HG03558 (cell line): ENCODE data around the gene PLCG1.

ENCODE experiments used
- ATAC-seq: cut with Tn5 transposase; IDR thresholded peaks from one replicate; pipeline ENCODE4 v1.9.1; 2021; ENCODE audit warnings: moderate number of reproducible peaks; ENCODE audit not compliant: unreplicated experiment; ENCODE audit errors: extremely low read depth

Gene PLCG1

DNA sequence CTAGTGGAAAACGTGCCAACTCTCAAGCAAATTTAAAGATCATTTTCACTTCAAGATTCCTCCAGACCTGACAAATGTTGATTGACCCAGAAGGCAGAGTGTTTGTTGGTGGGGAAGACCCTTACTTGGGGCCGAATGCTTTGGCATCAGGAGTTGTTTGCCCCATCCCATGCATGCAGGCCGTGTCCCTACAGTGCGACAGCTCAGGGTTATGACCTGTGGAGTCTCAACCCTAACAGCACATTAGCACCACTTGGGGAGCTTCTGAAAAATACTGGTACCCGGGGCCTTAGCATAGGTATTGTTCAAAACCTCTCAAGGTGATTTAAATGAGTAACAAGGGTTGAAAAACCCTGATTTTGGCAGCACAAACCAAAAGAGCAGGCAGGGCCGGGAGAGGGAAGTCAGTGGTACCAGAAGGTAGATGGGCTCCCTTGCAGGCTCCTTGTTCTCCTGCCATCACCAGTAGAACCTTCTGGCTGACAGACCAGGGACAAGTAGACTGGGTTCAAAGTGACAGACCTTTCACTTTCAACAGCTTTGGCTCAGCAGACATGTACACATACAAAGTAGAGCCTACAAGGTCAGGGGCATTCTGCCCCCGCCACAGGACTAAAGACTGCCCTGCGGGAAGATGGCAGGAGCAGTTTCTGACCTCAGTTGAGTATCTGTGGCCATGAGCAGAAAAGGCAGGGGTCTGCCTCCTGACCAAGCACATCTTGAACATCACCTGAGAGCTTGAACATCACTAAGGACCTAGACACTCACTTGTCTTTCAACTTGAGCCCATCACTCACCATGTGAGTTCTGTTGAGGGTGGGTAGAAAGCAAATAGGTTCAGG, 39.6 kb downstream of the PLCG1 start:
- no peak for ATAC-seq

DNA sequence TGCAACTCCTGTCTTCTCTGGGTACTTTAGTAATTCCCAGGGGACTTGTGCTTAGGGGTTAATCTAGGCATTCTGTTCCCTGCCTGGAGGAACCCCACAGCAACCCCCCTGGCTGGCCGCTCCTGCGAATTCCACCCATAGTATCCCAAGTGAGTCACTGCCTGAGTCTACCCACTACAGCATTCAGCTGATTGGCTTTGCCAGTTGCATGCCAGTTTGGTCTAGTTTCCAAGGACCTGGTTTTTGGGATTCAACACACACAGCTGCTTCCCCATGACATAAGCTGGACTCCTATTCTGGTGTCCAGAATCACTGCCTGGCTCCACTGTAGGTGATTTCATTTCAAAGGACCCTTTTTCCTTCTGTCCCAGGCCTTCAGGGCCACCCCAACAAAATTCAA, 40.3 kb downstream of the PLCG1 start:
- no peak for ATAC-seq

DNA sequence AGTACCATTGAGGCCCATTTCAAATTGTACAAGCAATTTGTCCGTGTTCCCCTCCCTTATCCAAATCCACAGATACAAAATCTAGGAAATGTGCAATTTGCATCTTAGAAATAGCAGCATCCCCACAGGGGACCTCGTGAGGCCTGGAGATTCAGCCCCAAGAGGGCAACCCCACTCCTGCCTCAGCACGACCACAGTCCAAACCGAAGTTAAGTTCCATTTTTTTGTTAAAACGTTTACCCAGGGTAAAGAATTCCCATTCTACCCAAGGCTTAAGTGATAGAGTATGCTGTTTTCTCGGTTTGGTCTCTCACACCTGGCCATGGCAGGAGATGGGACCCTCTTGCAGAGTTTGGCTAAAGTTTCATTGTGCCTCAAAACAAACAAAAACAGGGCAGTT, 41.2 kb downstream of the PLCG1 start:
- ATAC-seq: no peak

DNA sequence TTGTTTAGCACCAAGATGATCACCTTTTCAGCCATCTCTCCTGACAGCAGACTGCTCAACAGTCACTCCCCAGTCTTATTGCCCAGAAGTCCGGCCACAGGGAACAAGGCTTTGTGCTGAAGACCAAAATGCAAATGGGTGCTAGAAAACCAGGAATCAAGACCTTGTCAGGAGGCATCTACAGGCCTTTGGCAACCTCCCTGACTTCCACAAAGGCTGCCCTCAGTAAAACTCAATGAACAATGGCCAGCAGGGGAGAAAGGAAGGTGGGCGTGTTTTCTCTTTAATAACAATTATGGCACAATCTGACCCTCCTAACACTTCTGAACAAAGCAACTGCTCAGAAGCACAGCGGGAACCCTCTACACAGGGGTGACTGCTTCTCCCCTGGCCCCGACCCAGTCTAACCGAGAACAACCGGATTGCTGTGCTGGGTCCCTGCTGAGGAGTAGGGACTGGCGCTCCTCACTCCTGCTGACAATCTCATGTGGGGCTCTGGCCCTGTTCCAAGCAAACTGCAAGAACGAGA, 41.6 kb downstream of the PLCG1 start:
- no peak for ATAC-seq

DNA sequence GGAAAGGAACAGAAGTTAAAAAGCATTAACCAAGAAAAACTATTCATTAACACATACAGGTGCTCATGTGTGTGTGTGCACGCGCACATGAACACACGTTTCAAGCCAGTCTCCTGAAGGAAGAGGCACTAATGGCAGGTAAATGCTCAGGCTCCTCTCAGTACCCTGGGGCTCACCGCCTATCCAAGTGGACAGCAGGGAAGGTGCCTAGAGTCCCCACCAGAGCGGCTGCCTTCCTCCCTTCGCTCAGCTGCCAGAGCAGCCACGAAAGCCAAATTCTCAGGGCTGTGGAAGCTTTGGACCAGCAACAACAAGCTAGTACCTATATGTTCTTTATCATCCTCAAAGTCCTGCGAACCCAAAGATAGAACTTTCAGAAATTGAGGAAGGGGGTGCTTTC, 42.6 kb downstream of the PLCG1 start:
- ATAC-seq: no peak

DNA sequence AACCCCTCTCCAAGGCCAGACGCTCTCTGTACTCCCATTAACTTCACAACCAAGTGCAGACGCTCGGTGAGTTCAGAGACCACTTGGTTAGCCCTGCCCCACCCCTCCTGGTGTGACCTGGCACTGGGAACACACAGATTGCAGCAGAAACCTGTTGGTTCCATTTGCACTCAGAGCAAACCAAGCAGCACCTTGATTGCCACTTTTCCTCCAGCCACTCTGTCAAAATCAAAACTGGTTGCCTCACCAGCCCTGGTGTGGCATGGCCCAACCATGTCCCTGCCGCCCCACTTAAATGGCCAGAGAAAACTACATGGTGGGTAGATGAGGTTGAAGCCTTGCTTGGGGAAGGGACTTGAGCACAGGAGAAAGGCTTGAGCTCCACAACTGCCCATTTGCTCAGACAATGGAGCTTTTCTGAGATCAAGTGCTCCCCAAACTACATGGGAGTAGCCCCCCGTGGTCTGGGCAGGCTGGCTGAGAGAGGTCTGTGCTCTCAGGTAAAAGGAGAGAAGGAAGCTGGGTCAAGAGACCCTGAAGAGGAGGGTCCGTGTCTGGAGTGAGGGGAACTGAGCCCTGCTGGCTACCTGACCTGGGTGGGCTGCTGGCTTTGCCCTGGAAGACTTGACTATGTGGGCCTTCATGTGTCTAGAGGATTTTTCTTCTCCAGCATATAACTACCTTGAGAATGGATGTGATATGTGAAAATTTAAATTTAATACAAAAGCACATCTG, 43.4 kb downstream of the PLCG1 start:
- no peak for ATAC-seq

DNA sequence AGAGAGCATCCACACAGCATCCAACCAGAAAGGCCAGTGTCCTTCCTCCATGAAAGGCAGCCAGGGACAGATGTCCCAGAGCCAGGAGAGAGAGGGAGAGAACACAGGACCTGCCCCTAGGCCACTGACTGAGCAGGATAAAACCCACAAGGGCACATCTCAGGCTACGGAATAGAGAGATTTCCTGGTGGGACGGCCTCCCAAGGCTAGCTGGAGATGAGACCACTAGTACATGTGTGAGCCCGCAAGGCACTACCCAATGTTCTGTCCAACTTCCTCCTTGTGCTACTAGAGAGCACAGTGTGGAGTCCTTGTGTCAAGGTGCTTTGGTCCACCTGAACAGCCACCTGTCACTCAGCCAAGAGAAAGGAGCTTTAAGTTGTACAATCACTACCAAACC, 44.2 kb downstream of the PLCG1 start:
- no peak for ATAC-seq

DNA sequence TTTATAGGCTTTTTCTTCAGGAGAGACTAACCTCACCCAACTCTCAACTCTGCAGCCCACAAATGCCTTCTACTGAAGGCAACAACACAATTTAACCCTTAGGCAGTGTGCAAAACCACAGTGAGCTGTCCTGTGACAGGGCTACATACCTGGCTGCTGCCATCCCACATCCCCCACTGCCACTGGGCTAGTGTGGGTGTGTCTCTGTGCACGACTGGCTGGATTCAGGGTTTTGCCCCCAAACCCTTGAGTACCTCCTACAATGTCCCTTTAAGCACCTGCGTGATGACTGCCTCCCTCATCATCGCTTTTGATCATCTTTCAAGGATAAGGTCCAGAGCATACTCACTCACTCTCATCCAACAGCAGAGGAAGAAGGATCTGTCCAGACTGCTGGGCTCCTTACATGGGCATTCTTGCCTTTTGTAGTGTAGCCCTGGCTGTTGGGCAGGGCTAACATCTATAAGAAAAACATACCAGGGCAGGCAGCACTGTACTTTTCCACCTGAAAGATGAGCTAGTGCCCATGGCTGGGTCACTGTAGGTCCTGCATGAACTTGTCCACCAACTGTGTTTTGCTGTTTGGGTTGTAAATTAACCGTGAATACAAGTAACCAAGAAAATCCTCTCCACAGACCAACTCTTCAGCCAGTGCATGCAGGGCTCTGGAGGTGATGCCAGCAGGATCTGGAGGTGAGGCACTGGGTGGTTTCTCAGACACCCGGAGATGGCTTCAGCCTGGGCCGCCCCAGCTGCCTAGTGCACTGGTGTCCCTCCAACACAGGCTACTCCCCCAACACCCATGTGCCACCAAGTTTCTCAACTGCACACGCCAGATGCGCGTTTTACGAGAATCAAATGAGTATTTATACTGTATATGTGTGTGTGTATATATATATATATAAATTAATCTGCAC, 45.2 kb downstream of the PLCG1 start:
- no peak for ATAC-seq

DNA sequence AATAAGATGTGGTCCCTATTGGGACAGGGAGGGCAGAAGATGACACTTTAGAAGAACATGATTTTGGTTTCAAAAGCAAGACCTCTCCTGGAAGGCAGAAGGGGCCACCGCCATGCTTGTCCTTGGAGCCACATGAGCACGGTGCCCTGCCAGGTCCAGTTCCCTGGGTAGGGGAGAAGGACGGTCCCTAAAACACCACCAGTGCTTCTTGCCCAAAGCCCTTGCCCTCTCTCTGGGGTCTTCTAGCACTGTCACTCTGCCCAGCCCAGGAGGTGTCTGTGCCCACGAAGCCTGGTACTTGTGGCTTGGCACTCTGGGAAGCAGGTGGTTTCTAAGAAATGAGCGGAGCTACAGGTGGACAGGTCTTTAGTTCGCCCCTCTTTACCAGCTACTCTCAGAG, 46.0 kb downstream of the PLCG1 start:
- no peak for ATAC-seq

DNA sequence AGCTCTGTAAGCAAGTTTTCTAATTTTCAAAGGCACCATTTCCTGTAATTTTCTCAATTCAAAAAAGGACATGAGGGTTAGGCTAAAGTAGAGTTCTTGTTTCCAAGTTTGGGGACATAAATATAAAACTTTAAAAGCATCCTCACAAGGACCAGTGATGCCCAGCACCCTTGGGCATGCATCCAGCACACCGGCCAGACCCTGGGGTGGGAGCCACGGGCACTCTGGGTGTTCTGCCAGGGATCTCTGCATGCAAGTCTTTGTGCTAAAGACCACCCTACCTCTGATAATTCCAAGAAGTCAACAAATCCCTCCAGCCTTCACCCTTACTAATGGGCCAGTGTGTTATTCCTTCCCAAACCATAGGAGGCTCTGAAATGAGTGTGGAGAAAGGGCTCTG, 46.5 kb downstream of the PLCG1 start:
- ATAC-seq: no peak

DNA sequence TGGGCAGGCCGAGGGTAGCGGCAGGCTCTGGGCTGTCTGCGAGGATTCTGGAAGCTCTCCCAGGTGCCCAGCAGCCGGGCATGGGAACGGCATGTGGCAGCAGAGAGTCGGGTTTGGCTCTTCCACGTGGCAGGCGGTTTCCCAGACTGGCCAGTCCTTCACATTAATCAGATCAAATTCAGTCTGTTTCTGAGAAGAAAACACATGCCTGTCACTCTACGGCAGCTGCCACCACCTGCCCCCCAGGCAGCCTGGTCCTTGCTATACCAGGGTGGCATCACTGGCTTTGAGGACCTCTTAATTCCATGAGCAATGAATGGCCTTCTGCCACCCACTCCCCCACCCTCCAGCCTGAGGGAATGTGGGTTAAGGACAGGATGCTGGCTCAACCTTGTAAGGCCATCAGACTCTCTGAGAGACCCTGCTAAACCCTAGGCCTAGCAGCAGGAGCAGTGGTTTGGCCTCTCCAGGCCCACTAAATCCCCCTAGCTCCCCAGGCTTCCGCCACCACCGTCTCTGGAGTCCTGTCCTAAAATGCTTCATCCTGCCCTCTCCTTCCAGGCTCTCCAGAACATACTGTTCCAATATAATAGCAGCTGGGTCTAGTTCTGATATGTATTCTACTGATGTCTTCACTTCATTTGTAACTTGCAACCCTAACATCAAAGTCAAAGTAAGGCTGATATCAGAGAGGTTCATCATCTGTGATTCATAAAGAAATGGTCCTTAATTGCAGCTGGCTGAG, 47.8 kb downstream of the PLCG1 start:
- ATAC-seq: no peak

DNA sequence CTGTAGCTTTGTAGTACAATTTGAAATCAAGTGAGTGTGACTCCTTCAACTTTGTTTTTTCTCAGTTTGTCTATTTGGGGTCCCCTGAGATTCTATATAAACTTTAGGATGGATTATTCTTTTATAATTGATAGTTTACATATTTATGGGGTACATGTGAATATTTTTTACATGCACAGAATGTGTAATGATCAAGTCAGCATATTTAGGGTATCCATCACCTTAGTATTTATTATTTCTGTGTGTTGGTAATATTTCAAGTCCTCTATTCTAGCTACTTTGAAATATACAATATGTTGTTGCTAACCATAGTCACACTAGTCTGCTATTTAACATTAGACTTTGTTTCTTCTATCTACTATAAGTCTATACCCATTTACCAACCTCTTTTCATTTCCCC, 50.3 kb downstream of the PLCG1 start:
- ATAC-seq: no peak

DNA sequence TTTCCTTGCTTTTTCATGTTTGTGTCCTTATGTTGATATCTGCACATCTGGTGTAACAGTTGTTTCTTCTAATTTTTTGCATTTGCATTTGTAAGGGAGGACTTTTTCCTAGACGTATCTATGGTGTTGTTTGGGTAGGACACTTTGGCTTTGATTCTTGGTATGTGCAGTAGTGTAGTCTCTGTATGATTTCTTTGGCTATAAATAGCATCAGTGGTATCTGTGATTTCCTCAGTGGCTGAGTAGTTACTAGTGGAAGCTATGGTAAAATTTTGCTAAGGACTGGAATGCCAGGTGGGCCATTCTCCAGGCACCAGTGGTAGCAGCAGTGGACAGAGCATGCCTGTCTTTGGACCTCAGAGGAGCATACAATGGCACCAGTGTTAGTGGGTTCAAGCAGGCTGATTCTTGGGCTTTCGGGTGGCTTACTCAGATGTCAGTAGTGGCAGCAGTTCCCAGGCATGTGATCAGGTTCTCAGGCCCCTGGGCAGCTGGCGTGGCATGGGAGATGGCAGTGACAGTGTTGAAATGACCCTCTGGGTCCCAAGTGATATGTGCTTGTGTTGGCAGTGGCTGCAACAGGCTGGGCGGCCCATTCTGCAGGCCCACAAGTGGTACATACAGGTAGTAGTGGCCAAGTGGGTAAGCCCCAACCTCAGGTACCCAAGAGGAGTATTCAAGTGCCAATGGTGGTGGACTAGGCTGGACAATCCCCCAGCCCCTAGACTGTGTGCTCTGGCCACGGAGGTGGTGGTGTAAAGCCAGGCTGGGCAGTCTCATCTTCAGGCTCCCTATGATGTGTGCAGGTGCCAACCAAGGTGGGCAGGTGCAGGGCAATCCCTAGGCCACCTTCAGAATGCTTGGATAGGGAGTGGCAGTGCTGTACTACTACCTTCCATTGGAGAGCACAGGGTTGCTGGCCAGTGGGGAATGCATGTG, 54.5 kb downstream of the PLCG1 start:
- no peak for ATAC-seq

DNA sequence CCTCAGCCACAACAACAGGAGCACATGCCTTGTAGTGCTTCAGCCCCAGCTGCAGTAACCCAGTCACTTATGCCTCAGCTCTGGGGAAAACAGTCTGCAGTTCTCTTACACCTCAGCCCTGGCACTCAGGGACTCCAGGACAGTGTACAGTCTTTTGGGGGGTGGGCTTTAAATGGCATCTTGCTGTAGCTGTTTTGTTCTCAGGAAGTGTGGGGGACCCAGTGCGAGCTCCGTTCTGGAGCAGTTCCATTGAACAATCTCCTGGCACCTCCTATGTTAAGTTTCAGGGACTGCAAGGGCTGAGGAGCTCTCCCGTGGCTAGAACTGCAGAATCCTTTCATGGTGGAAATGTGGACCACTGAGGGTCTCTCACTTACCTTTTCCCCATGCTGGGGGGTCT, 55.2 kb downstream of the PLCG1 start:
- no peak for ATAC-seq

DNA sequence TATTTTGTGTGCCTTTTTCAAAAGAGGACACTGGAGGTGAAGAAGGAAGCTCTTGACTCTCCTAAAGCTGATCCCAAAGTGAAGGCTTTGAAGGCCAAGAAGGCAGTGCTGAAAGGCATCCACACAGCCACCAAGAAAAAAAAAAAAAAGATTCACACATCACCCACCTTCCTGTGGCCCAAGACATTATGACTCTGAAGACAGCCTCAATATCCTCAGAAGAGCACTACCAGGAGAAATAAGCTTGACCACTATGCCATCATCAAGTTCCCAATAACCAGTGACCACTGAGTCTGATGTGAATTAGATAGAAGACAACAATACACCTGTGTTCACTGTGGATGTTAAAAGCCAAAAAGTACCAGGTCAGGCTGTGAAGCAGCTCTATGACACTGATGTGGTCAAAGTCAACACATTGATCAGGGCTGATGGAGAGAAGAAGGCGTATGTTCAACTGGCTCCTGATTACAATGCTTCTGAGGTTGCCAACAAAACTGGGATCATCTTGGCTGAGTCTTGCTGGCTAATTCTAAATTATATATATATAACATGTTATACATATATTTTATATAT, 59.4 kb downstream of the PLCG1 start:
- no peak for ATAC-seq

DNA sequence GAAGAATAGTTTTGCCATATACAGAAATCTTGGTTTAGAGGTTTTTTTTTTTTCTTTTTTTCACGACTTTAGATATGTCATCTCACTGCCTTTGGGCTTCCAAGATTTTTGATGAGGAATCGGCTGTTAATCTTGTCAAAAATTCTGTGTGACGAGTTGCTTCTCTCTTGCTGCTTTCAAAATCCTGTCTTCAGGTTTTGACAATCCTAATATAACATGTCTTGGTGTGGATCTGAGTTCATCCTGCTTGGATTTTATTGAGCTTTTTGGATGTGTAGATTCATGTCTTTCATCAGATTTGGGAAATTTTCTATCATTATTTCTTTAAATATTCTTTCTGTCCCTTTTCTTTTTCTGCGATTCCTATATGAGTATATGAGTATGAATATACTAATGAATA, 61.1 kb downstream of the PLCG1 start:
- ATAC-seq: no peak

DNA sequence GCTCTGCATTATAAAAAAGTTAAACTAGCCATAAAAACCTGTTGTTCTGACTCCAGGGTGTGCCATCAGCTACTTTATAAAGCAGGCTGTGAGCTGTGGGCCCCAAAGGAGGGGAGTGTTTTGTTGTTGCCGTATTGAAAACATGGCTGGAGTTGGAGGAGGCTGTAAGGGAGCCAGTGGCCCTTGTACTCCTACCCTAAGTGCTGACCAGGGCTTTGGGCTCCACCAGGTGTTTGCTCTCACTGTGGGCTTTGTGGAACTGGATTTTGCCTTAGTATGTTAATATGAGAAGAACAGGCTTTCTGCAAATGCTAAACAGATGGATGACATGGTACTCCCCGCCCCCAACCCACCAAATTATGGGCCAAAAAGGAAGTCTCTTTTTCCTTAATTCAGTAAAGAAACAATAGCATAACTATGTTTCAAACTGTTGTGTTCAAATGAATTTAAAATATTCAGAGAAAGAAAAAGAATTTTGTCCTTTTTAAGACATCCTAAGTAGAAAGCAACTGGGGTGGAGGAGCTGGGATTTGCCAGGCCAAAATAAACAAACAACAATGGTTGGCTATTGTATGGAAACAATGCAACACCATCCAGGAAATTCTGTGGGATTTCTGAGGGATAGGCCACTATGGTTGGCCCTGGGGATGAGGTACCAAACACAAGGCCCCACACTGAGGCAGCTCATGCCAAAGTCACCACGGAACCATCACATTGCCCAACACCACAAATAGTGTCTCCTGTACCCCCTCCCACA, 63.3 kb downstream of the PLCG1 start:
- ATAC-seq: no peak

DNA sequence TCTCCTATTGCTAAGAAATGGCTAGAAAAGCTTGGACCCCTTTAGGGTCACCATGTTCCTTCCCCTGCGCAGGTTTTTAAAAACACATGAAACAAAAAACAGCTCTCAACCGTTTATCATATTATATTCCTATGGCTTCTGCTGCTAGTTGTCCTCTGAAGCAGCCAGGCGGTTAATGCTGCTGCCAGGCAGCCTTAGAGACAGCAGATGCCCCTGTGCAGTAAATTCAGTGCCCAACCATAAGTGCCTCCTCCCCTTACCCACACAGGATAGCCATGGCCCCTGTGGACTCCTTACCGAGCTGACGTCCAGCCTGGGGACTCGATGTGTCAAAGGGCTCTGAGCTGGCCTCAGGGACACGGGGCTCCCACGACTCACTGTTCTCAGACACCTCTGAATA, 64.4 kb downstream of the PLCG1 start:
- ATAC-seq: no peak
